ENCODE results near the gene PNPLA7. TPM values are rescaled to one million over a fixed set of nuclear protein-coding genes. Genes with fewer than 3 reads are reported as not detected.

Gene PNPLA7
- total and polyA plus RNA-seq, 2 of the 8 experiments (the other 6 are each of a cell fraction or from before 2014, with no cell fraction given), result 0.35 to 0.47 TPM

DNA sequence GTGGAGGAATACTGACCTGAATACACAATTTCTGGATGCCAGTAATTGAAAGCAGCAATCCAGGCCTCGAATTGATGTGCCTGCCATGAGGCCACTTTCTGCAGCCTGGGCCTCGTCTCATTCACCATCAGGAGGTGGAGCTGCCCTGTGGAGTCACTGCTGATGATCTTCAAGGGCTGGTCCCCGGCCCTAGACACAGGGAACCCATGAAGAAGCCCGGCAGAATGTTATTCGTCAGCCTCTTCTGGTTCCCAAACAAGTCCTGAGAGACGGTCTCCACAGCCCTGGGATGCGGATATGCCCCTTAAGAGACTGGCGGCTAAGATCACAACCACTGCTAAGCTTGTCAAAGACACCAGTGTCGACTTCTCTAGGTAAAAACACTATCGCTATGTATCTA lies 24.0 kb upstream of the PNPLA7 start (continued):
- no peak for TF ChIP-seq KDM5A (IDR thresholded peaks at IDR 0.05; ENCODE audit: low read length)
- TF ChIP-seq ZNF274 (IDR thresholded peaks at IDR 0.05; ENCODE audit: borderline replicate concordance, extremely low read depth, low read length), result no peak
- TF ChIP-seq BRCA1 (IDR thresholded peaks at IDR 0.05; ENCODE audit: low read depth, low read length), result no peak
- TF ChIP-seq CEBPB (IDR thresholded peaks at IDR 0.05; ENCODE audit: low read depth, low read length), result no peak
- no peak for TF ChIP-seq SUZ12 (IDR thresholded peaks at IDR 0.05; ENCODE audit: low read length)

Measured in H1 (cell line).